ENCODE results near the gene RNF150.
"Not testable (repeated sequence)": the region's sequence is repeated elsewhere in the genome, so short reads cannot be mapped to it uniquely, and the experiment has no call there.

The RNF150 gene

GRCh38 chr4:141074098-141074878 is 59.0 kb downstream of the RNF150 start:
- DNase-seq: no peak

GRCh38 chr4:141066690-141067089 is 66.6 kb downstream of the RNF150 start:
- DNase-seq: no peak

GRCh38 chr4:141065872-141066271 is 67.4 kb downstream of the RNF150 start:
- no peak for DNase-seq

- DNase-seq: no peak
Observed at GRCh38 chr4:141062651-141063050, 70.6 kb downstream of the RNF150 start.

GRCh38 chr4:141058591-141059512 is 74.4 kb downstream of the RNF150 start:
- DNase-seq: no peak

GRCh38 chr4:141057582-141057981 is 75.7 kb downstream of the RNF150 start:
- DNase-seq: no peak

- DNase-seq: no peak
Observed at GRCh38 chr4:141056473-141056872, 76.8 kb downstream of the RNF150 start.

GRCh38 chr4:141054446-141054845 is 78.8 kb downstream of the RNF150 start:
- no peak for DNase-seq

- DNase-seq: not testable (repeated sequence)
Observed at GRCh38 chr4:141050999-141051398, 82.3 kb downstream of the RNF150 start.

GRCh38 chr4:141047228-141047884 is 85.9 kb downstream of the RNF150 start:
- DNase-seq: no peak

- no peak for DNase-seq
Observed at GRCh38 chr4:141046255-141046654, 87.0 kb downstream of the RNF150 start.

- DNase-seq: no peak
Observed at GRCh38 chr4:141045848-141046247, 87.4 kb downstream of the RNF150 start.

- DNase-seq: no peak
Observed at GRCh38 chr4:141041021-141041476, 92.2 kb downstream of the RNF150 start.

GRCh38 chr4:141039156-141039555 is 94.1 kb downstream of the RNF150 start:
- DNase-seq: no peak

GRCh38 chr4:141038428-141038827 is 94.8 kb downstream of the RNF150 start:
- no peak for DNase-seq

- DNase-seq: no peak
Observed at GRCh38 chr4:141037446-141037845, 95.8 kb downstream of the RNF150 start.

- DNase-seq: no peak
Observed at GRCh38 chr4:141036786-141037185, 96.5 kb downstream of the RNF150 start.

GRCh38 chr4:141035920-141036319 is 97.3 kb downstream of the RNF150 start:
- no peak for DNase-seq

- DNase-seq: no peak
Observed at GRCh38 chr4:141028024-141028529, 105.2 kb downstream of the RNF150 start.

- no peak for DNase-seq
Observed at GRCh38 chr4:141027421-141027820, 105.8 kb downstream of the RNF150 start.

GRCh38 chr4:141026900-141027299 is 106.4 kb downstream of the RNF150 start:
- DNase-seq: no peak

- DNase-seq: no peak
Observed at GRCh38 chr4:141023051-141023450, 110.2 kb downstream of the RNF150 start.

GRCh38 chr4:141022111-141022695 is 111.1 kb downstream of the RNF150 start:
- no peak for DNase-seq

Measured in CD4-positive, alpha-beta T cell treated with Interleukin-6 for 4 hours (primary cell).